Right lobe of liver (tissue), 4 donors: ENCODE results near the gene ACOT7.

Experiments
- CTCF ChIP-seq, 4 donors: fragments of 200-600 bp in 3 of 4; fragments of 450-650 bp in 1 of 4; IDR thresholded peaks; one replicate each; pipeline versions ENCODE4 v1.5.1 to v1.8.0; 2016 to 2022; ENCODE audit warnings: antibody characterized with exemption in 4 of 4, mild to moderate bottlenecking in 2 of 4
- POLR2A ChIP-seq: fragments of 450-650 bp; IDR thresholded peaks from one replicate; pipeline ENCODE4 v1.6.1; 2017; ENCODE audit warnings: antibody characterized with exemption, mild to moderate bottlenecking
- donor health status: DM: no; HTN: no; CAD: no.
- donor health status: DM: no; HTN: no; CAD: no.
- donor health status: DM: no; HTN: yes; CAD: no.

GRCh38 chr1:6314503-6314902, 79.1 kb downstream of the ACOT7 start:
- TF ChIP-seq CTCF (IDR thresholded peaks at IDR 0.05) (no peak), POLR2A (no peak)
